ENCODE results near the gene MAX.

DNA sequence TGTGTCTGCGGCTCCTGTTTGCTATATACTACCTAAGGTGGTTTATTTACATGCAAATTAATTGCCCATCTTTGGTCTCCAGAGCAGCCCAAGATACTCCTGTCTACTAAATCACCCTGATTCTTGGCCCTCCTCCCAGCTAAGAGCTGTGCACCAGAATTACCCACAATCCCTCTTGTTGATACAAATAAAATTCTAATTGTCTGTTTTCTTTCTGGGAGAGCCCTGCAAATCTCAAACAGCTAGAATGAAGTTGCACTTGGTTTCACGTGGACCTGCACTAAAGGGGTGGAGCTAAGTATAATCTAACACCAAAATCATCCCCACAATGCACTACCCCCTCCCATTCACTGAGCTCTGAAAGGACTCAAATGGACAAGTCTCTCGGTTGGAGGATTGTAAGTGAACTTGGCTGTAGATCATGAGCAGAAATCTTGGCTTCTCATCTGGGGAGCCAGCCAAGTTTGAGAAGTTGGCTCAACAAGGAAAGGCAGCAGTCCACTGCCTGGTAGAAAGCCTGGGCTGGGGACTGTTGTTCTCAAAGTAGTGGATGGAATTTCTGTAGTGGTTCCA, 6.6 kb downstream of the MAX start:
- TF ChIP-seq ZBTB7A (CRISPR knock-in tag; IDR thresholded peaks at IDR 0.05) (no peak), GLI4 (CRISPR knock-in tag; IDR thresholded peaks at IDR 0.05; ENCODE audit: borderline replicate concordance) (no peak), FOXP1 (IDR thresholded peaks at IDR 0.05) (no peak), FOXP1 (CRISPR knock-in tag; IDR thresholded peaks at IDR 0.05) (no peak), EP300 (IDR thresholded peaks at IDR 0.05; ENCODE audit: low read depth in 2 of 2, low read length in 2 of 2) (no peak), EP300 (CRISPR knock-in tag; IDR thresholded peaks at IDR 0.05; ENCODE audit: borderline replicate concordance) (no peak), ZSCAN9 (CRISPR knock-in tag; IDR thresholded peaks at IDR 0.05; ENCODE audit: borderline replicate concordance) (no peak), ZSCAN22 (CRISPR knock-in tag; IDR thresholded peaks at IDR 0.05) (no peak), ZNF331 (CRISPR knock-in tag; IDR thresholded peaks at IDR 0.05) (no peak)
- TF ChIP-seq, protein P1, sequence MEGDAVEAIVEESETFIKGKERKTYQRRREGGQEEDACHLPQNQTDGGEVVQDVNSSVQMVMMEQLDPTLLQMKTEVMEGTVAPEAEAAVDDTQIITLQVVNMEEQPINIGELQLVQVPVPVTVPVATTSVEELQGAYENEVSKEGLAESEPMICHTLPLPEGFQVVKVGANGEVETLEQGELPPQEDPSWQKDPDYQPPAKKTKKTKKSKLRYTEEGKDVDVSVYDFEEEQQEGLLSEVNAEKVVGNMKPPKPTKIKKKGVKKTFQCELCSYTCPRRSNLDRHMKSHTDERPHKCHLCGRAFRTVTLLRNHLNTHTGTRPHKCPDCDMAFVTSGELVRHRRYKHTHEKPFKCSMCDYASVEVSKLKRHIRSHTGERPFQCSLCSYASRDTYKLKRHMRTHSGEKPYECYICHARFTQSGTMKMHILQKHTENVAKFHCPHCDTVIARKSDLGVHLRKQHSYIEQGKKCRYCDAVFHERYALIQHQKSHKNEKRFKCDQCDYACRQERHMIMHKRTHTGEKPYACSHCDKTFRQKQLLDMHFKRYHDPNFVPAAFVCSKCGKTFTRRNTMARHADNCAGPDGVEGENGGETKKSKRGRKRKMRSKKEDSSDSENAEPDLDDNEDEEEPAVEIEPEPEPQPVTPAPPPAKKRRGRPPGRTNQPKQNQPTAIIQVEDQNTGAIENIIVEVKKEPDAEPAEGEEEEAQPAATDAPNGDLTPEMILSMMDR (CRISPR knock-in tag; IDR thresholded peaks at IDR 0.05), result no peak
- TF ChIP-seq, protein P2, sequence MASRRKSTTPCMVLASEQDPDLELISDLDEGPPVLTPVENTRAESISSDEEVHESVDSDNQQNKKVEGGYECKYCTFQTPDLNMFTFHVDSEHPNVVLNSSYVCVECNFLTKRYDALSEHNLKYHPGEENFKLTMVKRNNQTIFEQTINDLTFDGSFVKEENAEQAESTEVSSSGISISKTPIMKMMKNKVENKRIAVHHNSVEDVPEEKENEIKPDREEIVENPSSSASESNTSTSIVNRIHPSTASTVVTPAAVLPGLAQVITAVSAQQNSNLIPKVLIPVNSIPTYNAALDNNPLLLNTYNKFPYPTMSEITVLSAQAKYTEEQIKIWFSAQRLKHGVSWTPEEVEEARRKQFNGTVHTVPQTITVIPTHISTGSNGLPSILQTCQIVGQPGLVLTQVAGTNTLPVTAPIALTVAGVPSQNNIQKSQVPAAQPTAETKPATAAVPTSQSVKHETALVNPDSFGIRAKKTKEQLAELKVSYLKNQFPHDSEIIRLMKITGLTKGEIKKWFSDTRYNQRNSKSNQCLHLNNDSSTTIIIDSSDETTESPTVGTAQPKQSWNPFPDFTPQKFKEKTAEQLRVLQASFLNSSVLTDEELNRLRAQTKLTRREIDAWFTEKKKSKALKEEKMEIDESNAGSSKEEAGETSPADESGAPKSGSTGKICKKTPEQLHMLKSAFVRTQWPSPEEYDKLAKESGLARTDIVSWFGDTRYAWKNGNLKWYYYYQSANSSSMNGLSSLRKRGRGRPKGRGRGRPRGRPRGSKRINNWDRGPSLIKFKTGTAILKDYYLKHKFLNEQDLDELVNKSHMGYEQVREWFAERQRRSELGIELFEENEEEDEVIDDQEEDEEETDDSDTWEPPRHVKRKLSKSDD (CRISPR knock-in tag; IDR thresholded peaks at IDR 0.05; ENCODE audit: low read depth), result no peak

Data from HepG2 (cell line).